Mucosa of stomach (tissue), 1 donor: ENCODE data around the gene INPP5A.
A peak's percentile ranks its signal among the peaks of the same experiment; 100 is the strongest.

Experiments used
- H3K27me3 ChIP-seq: one replicate; pipeline ENCODE4 v1.7.0; 2013; ENCODE audit warnings: mild to moderate bottlenecking, low read length; ENCODE audit not compliant: control insufficient read depth, insufficient read depth
- H3K36me3 ChIP-seq: one replicate; pipeline ENCODE4 v1.7.0; 2013; ENCODE audit warnings: low read length; ENCODE audit not compliant: control insufficient read depth, insufficient read depth
- H3K4me1 ChIP-seq: one replicate; pipeline ENCODE4 v1.7.0; 2013; ENCODE audit warnings: mild to moderate bottlenecking, low read length; ENCODE audit not compliant: control insufficient read depth, insufficient read depth
- H3K4me3 ChIP-seq: one replicate; pipeline ENCODE4 v1.7.0; 2013; ENCODE audit warnings: low read length
- H3K9ac ChIP-seq: one replicate; pipeline ENCODE4 v1.7.0; 2013; ENCODE audit warnings: mild to moderate bottlenecking, low read length, moderate library complexity
- H3K9me3 ChIP-seq: one replicate; pipeline ENCODE4 v1.7.0; 2013; ENCODE audit warnings: mild to moderate bottlenecking, low read length, moderate library complexity; ENCODE audit not compliant: control insufficient read depth
- donor health status: Pancreatic carcinoma.

INPP5A gene

DNA sequence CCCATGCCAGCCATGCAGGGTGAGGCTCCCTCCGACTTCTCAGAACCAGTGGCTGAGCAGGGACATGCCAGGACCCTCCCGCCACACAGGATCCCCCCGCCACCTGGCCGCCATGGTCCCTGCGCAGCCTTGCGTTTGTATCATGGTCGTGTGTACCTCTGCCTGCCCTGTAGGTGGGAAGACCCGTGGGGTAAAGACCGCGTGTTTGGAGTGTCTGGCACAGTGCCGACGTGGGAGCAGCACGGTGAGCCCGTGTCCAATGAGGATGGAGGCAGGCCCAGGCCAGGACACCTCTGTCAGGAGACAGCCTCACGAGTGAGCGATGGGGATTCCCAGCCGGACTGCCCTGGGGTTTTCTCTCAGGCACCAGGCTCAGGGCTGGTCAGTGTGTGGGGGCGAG, 216.5 kb downstream of the INPP5A start:
- H3K4me3 ChIP-seq, result no peak overlapping the region
- H3K9ac ChIP-seq, result no peak overlapping the region
- no peaks in the 10 kb centered on the region for H3K9me3 ChIP-seq
- no peaks in the 10 kb centered on the region for H3K36me3 ChIP-seq
- H3K27me3 ChIP-seq, result no peaks in the 10 kb centered on the region
- H3K4me1 ChIP-seq, result peaks cover 26% of the 10 kb centered on the region

GRCh38 chr10:132755166-132755711, 217.7 kb downstream of the INPP5A start:
- H3K27me3 ChIP-seq, result no peaks in the 10 kb centered on the region
- H3K4me1 ChIP-seq, result peaks cover 37% of the 10 kb centered on the region
- H3K9me3 ChIP-seq, result no peaks in the 10 kb centered on the region
- no peak overlapping the region for H3K4me3 ChIP-seq
- H3K9ac ChIP-seq, result no peak overlapping the region
- H3K36me3 ChIP-seq, result no peaks in the 10 kb centered on the region

DNA sequence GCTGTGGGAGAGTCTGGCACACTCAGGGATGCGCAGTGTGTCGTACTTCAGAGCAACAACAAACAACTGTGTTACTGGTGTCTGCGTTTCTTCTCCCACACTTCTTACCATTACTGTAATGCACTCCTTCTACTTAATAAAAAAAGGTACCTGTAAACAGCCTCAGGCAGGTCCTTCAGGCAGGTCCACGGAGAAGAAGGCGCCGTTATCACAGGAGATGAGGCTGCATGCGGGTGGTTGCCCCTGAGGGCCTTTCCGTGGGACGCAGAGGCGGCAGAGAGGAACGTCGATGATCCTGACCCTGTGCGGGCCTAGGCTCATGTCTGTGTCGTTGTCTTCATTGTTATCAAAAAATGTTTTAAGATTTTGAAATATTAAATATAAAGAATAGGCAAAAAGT, 219.0 kb downstream of the INPP5A start:
- Histone ChIP-seq H3K36me3 (no peaks in the 10 kb centered on the region), H3K9me3 (no peaks in the 10 kb centered on the region), H3K4me1 (peaks cover 44% of the 10 kb centered on the region), H3K4me3 (no peak overlapping the region), H3K9ac (no peak overlapping the region), H3K27me3 (no peaks in the 10 kb centered on the region)

- H3K9ac ChIP-seq, result no peak overlapping the region
- H3K9me3 ChIP-seq, result no peaks in the 10 kb centered on the region
- no peaks in the 10 kb centered on the region for H3K27me3 ChIP-seq
- H3K36me3 ChIP-seq, result no peaks in the 10 kb centered on the region
- H3K4me1 ChIP-seq, result peaks cover 44% of the 10 kb centered on the region
- H3K4me3 ChIP-seq, result no peak overlapping the region
These were observed 219.6 kb downstream of the INPP5A start for GRCh38 chr10:132757171-132757570.

GRCh38 chr10:132758865-132759264, 221.3 kb downstream of the INPP5A start:
- Histone ChIP-seq H3K4me1 (peaks cover 36% of the 10 kb centered on the region), H3K27me3 (no peaks in the 10 kb centered on the region)

DNA sequence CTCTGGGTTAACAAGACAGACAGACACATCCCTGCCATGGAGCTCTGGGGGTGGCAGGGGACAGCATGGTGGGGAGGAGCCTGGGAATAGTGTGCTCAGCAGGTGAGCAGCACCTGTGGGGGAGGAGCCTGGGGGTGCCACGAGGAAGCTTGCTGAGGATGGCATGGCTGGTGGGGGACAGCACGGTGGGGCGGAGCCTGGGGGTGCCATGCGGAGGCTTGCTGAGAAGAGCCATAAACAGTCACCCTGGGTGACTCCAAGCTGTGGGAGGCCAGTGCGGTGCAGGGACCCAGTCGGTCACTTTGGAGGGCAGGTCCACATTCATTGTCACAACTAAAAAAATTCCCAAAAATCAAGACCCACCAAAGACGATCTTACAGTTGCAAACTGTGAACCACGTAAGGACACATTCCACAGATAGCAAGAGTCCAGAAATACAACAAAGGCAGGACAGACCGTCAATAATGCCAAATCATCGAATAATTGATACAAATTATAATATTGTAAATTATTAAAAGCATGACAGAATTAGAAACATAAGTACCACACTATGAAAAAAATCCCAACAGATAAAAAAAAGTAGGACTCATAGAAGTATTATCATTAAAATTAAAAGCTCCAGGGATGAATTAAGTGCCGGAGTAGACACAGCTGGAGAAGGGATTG, 223.9 kb downstream of the INPP5A start:
- H3K4me1 ChIP-seq, result peaks cover 40% of the 10 kb centered on the region
- H3K27me3 ChIP-seq, result no peaks in the 10 kb centered on the region
- H3K4me3 ChIP-seq, result no peak overlapping the region
- H3K36me3 ChIP-seq, result no peaks in the 10 kb centered on the region
- no peaks in the 10 kb centered on the region for H3K9me3 ChIP-seq
- no peak overlapping the region for H3K9ac ChIP-seq

More at GRCh38 chr10:132758865-132759264, 221.3 kb downstream of the INPP5A start:
- Histone ChIP-seq H3K36me3 (no peaks in the 10 kb centered on the region), H3K9ac (peak overlapping the region; percentile 68), H3K9me3 (no peaks in the 10 kb centered on the region), H3K4me3 (no peak overlapping the region)

DNA sequence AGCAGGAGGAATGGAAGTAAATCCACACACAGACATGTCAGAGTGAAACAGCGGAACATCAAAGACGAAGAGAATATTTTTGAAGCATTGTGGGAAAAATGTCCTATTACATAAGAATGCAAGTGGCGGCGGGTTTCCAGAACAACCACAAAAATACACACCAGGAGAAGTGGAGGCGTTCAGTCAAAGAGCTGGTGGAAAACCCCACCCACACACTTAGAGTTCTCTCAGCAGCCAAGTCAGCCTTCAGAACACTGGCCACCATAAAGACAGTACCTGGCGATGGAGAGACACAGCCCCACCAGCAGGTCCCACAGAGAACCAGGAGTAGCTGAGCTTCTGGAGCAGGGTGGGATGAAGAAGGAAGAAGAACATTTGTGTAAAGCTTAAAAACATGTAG, 224.7 kb downstream of the INPP5A start:
- no peak overlapping the region for H3K9ac ChIP-seq
- no peaks in the 10 kb centered on the region for H3K36me3 ChIP-seq
- no peaks in the 10 kb centered on the region for H3K9me3 ChIP-seq
- H3K27me3 ChIP-seq, result no peaks in the 10 kb centered on the region
- no peak overlapping the region for H3K4me3 ChIP-seq
- H3K4me1 ChIP-seq, result peaks cover 40% of the 10 kb centered on the region

- no peaks in the 10 kb centered on the region for H3K36me3 ChIP-seq
- H3K9me3 ChIP-seq, result no peaks in the 10 kb centered on the region
- H3K4me1 ChIP-seq, result peaks cover 36% of the 10 kb centered on the region
- H3K9ac ChIP-seq, result no peak overlapping the region
- H3K27me3 ChIP-seq, result no peaks in the 10 kb centered on the region
- H3K4me3 ChIP-seq, result no peak overlapping the region
These were observed 226.0 kb downstream of the INPP5A start for GRCh38 chr10:132763545-132763944.

- Histone ChIP-seq H3K36me3 (no peaks in the 10 kb centered on the region), H3K9me3 (no peaks in the 10 kb centered on the region), H3K4me1 (peaks cover 30% of the 10 kb centered on the region), H3K9ac (no peak overlapping the region), H3K4me3 (no peak overlapping the region), H3K27me3 (no peaks in the 10 kb centered on the region)
These were observed 226.5 kb downstream of the INPP5A start for GRCh38 chr10:132764108-132764507.

- Histone ChIP-seq H3K27me3 (no peaks in the 10 kb centered on the region), H3K36me3 (no peaks in the 10 kb centered on the region), H3K9ac (no peak overlapping the region)
These were observed 227.8 kb downstream of the INPP5A start for GRCh38 chr10:132765435-132765834.

GRCh38 chr10:132766291-132766690, 228.7 kb downstream of the INPP5A start:
- Histone ChIP-seq H3K9me3 (no peaks in the 10 kb centered on the region), H3K4me1 (peaks cover 14% of the 10 kb centered on the region), H3K36me3 (no peaks in the 10 kb centered on the region), H3K27me3 (no peaks in the 10 kb centered on the region), H3K9ac (no peak overlapping the region), H3K4me3 (no peak overlapping the region)

More at GRCh38 chr10:132765435-132765834, 227.8 kb downstream of the INPP5A start:
- Histone ChIP-seq H3K4me3 (no peak overlapping the region), H3K4me1 (peaks cover 17% of the 10 kb centered on the region), H3K9me3 (no peaks in the 10 kb centered on the region)

DNA sequence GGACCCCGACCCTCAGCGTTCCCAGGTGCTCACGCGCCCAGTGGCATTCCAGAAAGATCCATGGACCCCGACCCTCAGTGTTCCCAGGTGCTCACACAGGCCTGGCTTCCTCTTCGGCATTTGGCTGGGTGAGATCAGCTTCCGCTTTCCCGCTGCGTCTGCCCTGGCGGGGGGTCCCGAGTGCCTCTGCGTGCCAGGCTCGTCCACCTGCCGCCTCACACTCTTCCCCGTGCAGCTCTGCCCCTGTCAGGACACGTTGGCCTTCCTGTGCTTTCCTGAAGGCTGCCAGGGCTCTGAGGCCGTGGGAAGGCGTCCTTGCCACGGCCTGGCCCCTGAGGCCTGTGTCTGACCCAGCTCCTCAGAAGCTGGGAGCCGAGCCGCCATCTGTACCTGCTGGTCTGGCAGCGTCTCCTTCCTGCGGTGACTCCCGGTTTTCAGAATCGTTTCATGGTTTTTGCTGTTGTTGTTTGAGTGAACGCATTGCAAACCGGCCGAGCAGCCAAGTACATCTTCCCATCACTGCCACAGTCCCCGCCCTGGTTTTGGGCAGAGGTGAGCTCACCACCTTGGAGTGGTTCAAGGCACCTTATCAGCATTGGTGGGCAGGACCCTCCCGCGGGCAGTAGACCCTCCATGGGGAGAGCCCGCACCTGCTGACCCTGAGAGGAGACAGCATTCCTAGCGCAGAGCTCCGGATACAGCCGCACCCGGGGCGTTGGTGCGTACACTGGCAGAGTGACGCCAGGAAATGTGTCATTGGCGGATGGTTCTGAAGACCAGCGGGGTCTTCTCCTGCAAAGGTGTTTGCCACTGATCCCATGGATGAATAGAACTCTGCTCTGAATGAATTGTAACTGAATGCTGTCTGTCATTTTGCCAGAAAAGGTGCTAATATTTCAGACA, 231.0 kb downstream of the INPP5A start:
- H3K4me3 ChIP-seq, result no peak overlapping the region
- H3K9ac ChIP-seq, result no peak overlapping the region
- H3K27me3 ChIP-seq, result no peaks in the 10 kb centered on the region
- H3K36me3 ChIP-seq, result no peaks in the 10 kb centered on the region
- H3K4me1 ChIP-seq, result peaks cover 10% of the 10 kb centered on the region
- H3K9me3 ChIP-seq, result no peaks in the 10 kb centered on the region
